Esophagus squamous epithelium (tissue), 5 donors: ENCODE results near the gene TMEM271. TPM values are rescaled to one million over a fixed set of nuclear protein-coding genes. Genes with fewer than 3 reads are reported as not detected.

Experiments
- DNase-seq: peaks from one replicate; lab custom pipeline; 2025; lab: John Stamatoyannopoulos, UW
- H3K27ac ChIP-seq, 4 donors: fragments of 200-600 bp; sonication (generic); one replicate each; pipeline ENCODE4 v1.5.1; 2016 to 2019; ENCODE audit warnings: mild to moderate bottlenecking in 1 of 4
- H3K27me3 ChIP-seq, 4 donors: fragments of 200-600 bp; sonication (generic); 1 replicate in 3 of 4; 2 replicates in 1 of 4; pipeline versions ENCODE4 v1.5.1 to v1.6.0; 2017 to 2021; ENCODE audit warnings: antibody characterized with exemption in 1 of 4
- H3K36me3 ChIP-seq, 3 donors: fragments of 200-600 bp; sonication (generic); one replicate each; pipeline ENCODE4 v1.5.1; 2016 to 2019
- H3K4me1 ChIP-seq, 3 donors: fragments of 200-600 bp; sonication (generic); one replicate each; pipeline ENCODE4 v1.5.1; 2017 to 2019
- H3K4me3 ChIP-seq, 4 donors: fragments of 200-600 bp; sonication (generic); 1 replicate in 3 of 4; 2 replicates in 1 of 4; pipeline ENCODE4 v1.5.1; 2016 to 2019; ENCODE audit warnings: mild to moderate bottlenecking in 2 of 4, moderate library complexity in 1 of 4
- H3K9me3 ChIP-seq, 3 donors: fragments of 200-600 bp; sonication (generic); one replicate each; pipeline ENCODE4 v1.5.1; 2016 to 2019
- POLR2A ChIP-seq, 4 donors: fragments of 450-650 bp; IDR thresholded peaks; one replicate each; pipeline ENCODE4 v1.6.1; 2017; ENCODE audit warnings: antibody characterized with exemption in 4 of 4, mild to moderate bottlenecking in 4 of 4, moderate library complexity in 3 of 4
- WGBS, 2 donors: methylation state at CpG; one replicate each; pipeline ENCODE4 v1.1.5; 2018; 5-methylcytosine and 5-hydroxymethylcytosine counted together
- intact Hi-C: fragments of 100-400 bp; cut with DNase I; formaldehyde crosslinking; loops from one replicate; pipeline ENCODE4 v1.15.0; 2022
- total RNA-seq, 4 donors: library from RNA; depleted of rRNA; stranded (reverse); fragments of >200 nt; gene quantifications; one replicate each; pipeline ENCODE4 v1.1.0, GENCODE V29; 2016
- TF ChIP-seq, protein P1 (sequence below), 6 experiments: fragments of 450-650 bp in 4 of 6; fragments of 200-600 bp in 2 of 6; sonication (generic) in 2 of 6; IDR thresholded peaks; one replicate each; pipeline ENCODE4 v1.5.1; 2016 to 2019; ENCODE audit warnings: antibody characterized with exemption in 6 of 6, mild to moderate bottlenecking in 4 of 6, moderate library complexity in 4 of 6
- donor health status: DM: yes; HTN: yes; CAD: no.

TMEM271 gene
- total RNA-seq, 4 donors from 2014 or later: 0.19 TPM; not detected in 3

DNA sequence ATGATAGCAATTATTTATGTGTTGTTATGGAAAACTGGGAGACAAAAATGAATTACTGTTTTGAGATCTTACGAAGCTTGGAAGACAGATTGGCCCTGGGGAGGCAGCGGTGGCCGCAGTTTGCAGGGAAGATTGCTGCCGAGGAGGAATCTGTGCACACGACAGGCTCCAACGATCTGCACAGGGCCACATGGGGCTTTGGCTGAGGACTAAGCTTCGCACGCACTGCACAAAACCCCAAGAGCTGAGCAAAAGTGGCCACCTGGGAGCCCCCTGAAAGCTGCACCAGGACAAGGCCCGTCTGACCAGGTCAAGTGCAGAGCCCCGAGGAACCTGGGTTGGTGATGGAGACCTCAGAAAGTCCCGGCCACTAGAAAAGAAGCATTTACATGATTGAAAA is 44.1 kb upstream of the TMEM271 start:
- Histone ChIP-seq H3K27me3 (peaks cover 0 to 53% (median 0%) of the 10 kb centered on the region in 4 donors), H3K4me3 (no peak overlapping the region), H3K9me3 (no peaks in the 10 kb centered on the region), H3K36me3 (no peaks in the 10 kb centered on the region), H3K27ac (no peak overlapping the region), H3K4me1 (no peaks in the 10 kb centered on the region)
- no peak for DNase-seq
- 75 to 79% methylated on average over 8 to 11 of the region's 11 CpGs for WGBS, 2 donors
- TF ChIP-seq, protein P1, sequence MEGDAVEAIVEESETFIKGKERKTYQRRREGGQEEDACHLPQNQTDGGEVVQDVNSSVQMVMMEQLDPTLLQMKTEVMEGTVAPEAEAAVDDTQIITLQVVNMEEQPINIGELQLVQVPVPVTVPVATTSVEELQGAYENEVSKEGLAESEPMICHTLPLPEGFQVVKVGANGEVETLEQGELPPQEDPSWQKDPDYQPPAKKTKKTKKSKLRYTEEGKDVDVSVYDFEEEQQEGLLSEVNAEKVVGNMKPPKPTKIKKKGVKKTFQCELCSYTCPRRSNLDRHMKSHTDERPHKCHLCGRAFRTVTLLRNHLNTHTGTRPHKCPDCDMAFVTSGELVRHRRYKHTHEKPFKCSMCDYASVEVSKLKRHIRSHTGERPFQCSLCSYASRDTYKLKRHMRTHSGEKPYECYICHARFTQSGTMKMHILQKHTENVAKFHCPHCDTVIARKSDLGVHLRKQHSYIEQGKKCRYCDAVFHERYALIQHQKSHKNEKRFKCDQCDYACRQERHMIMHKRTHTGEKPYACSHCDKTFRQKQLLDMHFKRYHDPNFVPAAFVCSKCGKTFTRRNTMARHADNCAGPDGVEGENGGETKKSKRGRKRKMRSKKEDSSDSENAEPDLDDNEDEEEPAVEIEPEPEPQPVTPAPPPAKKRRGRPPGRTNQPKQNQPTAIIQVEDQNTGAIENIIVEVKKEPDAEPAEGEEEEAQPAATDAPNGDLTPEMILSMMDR (IDR thresholded peaks at IDR 0.05): no peak
- no peak for TF ChIP-seq POLR2A (IDR thresholded peaks at IDR 0.05)
- intact Hi-C loops: no loop called here

DNA sequence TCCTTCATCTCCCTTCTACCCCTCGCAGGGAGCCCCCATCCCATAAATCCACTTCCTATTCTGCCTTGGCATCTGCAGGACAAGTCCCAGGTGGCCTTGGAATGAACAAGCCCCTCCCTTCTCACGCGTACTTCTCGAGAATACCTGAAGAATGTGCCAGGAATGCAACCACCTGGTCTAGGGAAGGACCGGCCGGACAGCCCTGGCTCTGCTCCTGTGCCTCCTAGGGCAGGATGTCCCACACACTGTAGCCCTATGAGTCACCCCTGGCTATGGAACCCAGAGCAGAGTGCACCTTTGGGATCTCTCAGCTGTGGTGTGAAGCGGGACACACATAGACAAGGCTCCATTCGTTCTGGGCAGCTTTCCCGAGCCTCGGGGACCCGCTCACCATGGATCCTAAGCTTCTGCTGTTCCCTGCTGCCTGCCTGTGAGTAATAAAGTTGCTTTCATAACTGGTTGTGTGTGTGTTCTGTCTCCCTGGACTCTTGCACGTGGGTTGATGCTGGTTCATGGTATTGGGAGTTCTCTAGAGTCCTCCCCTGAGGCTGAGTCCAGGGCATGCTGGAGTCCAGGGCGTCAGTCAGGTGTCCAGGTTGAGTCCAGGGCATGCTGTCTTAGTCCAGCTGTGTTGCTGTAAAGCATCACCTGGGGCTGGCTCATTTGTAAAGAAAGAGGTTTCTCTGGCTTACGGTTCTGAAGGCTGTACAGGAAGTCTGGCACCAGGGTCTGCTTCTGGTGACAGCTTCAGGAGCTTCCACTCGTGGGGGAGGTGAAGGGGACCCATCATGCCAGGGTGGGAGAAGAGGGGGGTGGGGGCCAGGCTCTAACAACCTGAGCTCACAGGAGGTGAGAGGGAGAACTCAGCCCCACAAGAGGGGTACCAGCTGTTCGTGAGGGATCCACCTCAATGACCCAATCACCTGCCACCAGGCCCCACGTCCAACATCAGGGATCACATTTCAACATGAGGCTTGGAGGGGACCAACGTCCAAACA is 41.8 kb upstream of the TMEM271 start:
- WGBS, 2 donors: 48 to 52% methylated on average over 7 to 15 of the region's 18 CpGs
- no peaks in the 10 kb centered on the region for H3K9me3 ChIP-seq
- DNase-seq: no peak
- H3K27me3 ChIP-seq: peaks cover 0 to 47% (median 0%) of the 10 kb centered on the region in 4 donors
- TF ChIP-seq, protein P1 (IDR thresholded peaks at IDR 0.05): no peak
- TF ChIP-seq POLR2A (IDR thresholded peaks at IDR 0.05): no peak
- no peak overlapping the region for H3K27ac ChIP-seq
- H3K4me3 ChIP-seq: no peak overlapping the region
- H3K36me3 ChIP-seq: no peaks in the 10 kb centered on the region
- intact Hi-C loops: no loop called here
- no peaks in the 10 kb centered on the region for H3K4me1 ChIP-seq

DNA sequence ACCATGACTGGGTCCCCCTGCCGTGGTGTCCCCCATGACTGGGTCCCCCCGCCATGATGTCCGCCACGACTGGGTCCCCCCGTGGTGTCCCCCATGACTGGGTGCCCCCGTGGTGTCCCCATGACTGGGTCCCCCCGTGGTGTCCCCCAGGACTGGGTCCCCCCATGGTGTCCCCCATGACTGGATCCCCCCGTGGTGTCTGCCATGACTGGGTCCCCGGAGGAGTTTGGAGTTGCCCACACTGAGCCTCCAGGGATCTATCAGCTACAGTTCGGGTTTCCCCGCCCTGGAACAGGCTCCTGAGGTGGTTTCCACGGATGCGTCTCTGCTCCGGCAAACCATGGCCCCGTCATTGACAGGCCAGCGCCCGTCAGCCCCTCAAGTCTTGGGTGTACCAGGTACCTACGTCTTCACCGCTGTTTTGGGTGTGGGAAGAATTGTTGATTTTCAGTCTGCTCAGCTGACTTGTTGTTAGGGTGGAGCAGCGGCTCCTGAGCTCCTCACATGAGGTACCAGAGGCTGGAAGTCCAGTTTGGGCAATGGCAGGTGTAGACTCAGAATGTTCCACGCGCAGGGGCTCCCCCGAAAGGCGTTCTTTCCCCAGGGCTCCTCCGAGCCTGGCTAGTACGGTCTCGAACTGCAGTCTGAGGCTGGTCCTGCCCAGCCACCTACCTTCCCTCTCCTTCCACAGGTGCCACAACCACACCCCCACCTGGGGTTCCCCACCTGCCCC is 41.0 kb upstream of the TMEM271 start:
- 91 to 95% methylated on average over 7 to 12 of the region's 27 CpGs for WGBS, 2 donors
- Histone ChIP-seq H3K9me3 (no peaks in the 10 kb centered on the region), H3K27ac (no peak overlapping the region), H3K4me3 (no peak overlapping the region), H3K4me1 (no peaks in the 10 kb centered on the region), H3K27me3 (peaks cover 0 to 56% (median 0%) of the 10 kb centered on the region in 4 donors), H3K36me3 (no peaks in the 10 kb centered on the region)
- TF ChIP-seq, protein P1 (IDR thresholded peaks at IDR 0.05): no peak
- no peak for TF ChIP-seq POLR2A (IDR thresholded peaks at IDR 0.05)
- no peak for DNase-seq
- intact Hi-C loops: no loop called here

DNA sequence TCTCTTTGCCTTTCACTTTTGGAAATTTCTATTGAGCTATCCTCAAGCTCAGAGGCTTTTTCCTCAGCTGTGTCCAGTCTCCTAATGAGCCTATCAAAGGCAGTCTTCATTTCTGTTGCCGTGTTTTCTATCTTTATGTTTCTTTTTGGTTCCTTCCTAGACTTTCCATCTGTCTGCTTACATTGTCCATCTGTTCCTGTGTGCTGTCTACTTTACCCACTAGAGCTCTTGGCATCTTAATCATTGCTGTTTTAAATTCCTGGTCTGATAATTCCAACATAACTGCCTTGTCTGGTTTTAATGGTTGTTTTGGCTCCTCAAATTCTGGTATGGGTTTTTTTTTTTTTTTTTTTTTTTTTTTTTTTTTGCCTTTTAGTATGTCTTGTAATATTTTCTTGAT is 40.0 kb upstream of the TMEM271 start:
- Histone ChIP-seq H3K4me1 (peaks cover 0 to 8% (median under 1%) of the 10 kb centered on the region in 3 donors), H3K27me3 (peaks cover 0 to 57% (median 0%) of the 10 kb centered on the region in 4 donors), H3K27ac (no peak overlapping the region), H3K4me3 (no peak overlapping the region), H3K36me3 (no peaks in the 10 kb centered on the region), H3K9me3 (no peaks in the 10 kb centered on the region)
- 64 to 74% methylated on average over 1 of the region's 1 CpG for WGBS, 2 donors
- intact Hi-C loops: no loop called here
- TF ChIP-seq, protein P1 (IDR thresholded peaks at IDR 0.05): no peak
- TF ChIP-seq POLR2A (IDR thresholded peaks at IDR 0.05): no peak
- no peak for DNase-seq
